ENCODE data around the gene SLC25A4.

The SLC25A4 gene

GRCh38 chr4:185167234-185167633 is 24.2 kb downstream of the SLC25A4 start:
- H3K27me3 ChIP-seq (ENCODE audit: control insufficient read depth in 5 of 5, insufficient read depth in 4 of 5, low read length in 5 of 5) = no peaks in the 10 kb centered on the region
- no peaks in the 10 kb centered on the region for H3K9me3 ChIP-seq (ENCODE audit: control insufficient read depth in 5 of 5, low read length in 5 of 5)
- H3K4me3 ChIP-seq (ENCODE audit: low read depth in 1 of 5, low read length in 5 of 5) = no peak overlapping the region
- no peak overlapping the region for H3K9ac ChIP-seq (ENCODE audit: low read length in 5 of 5)
- peaks cover 8 to 34% (median 14%) of the 10 kb centered on the region in 5 donors for H3K36me3 ChIP-seq (ENCODE audit: control insufficient read depth in 5 of 5, insufficient read depth in 5 of 5, low read length in 5 of 5)
- peaks cover 2 to 18% (median 10%) of the 10 kb centered on the region in 5 donors for H3K4me1 ChIP-seq (ENCODE audit: control insufficient read depth in 5 of 5, insufficient read depth in 5 of 5, low read length in 5 of 5)
- H3K27ac ChIP-seq (ENCODE audit: low read depth, low read length) = no peak overlapping the region

GRCh38 chr4:185171373-185172071 is 28.5 kb downstream of the SLC25A4 start:
- Histone ChIP-seq H3K4me1 (ENCODE audit: control insufficient read depth in 5 of 5, insufficient read depth in 5 of 5, low read length in 5 of 5) (no peaks in the 10 kb centered on the region), H3K9ac (ENCODE audit: low read length in 5 of 5) (no peak overlapping the region), H3K9me3 (ENCODE audit: control insufficient read depth in 5 of 5, low read length in 5 of 5) (no peaks in the 10 kb centered on the region), H3K36me3 (ENCODE audit: control insufficient read depth in 5 of 5, insufficient read depth in 5 of 5, low read length in 5 of 5) (peaks cover 8 to 29% (median 20%) of the 10 kb centered on the region in 5 donors), H3K27me3 (ENCODE audit: control insufficient read depth in 5 of 5, insufficient read depth in 4 of 5, low read length in 5 of 5) (no peaks in the 10 kb centered on the region), H3K4me3 (ENCODE audit: low read depth in 1 of 5, low read length in 5 of 5) (no peak overlapping the region), H3K27ac (ENCODE audit: low read depth, low read length) (no peak overlapping the region)

- Histone ChIP-seq H3K36me3 (ENCODE audit: control insufficient read depth in 5 of 5, insufficient read depth in 5 of 5, low read length in 5 of 5) (peaks cover 0 to 9% (median 7%) of the 10 kb centered on the region in 5 donors), H3K27me3 (ENCODE audit: control insufficient read depth in 5 of 5, insufficient read depth in 4 of 5, low read length in 5 of 5) (no peaks in the 10 kb centered on the region), H3K27ac (ENCODE audit: low read depth, low read length) (no peak overlapping the region), H3K9ac (ENCODE audit: low read length in 5 of 5) (no peak overlapping the region), H3K9me3 (ENCODE audit: control insufficient read depth in 5 of 5, low read length in 5 of 5) (no peaks in the 10 kb centered on the region), H3K4me1 (ENCODE audit: control insufficient read depth in 5 of 5, insufficient read depth in 5 of 5, low read length in 5 of 5) (peaks cover 0 to 4% (median 0%) of the 10 kb centered on the region in 5 donors), H3K4me3 (ENCODE audit: low read depth in 1 of 5, low read length in 5 of 5) (no peak overlapping the region)
Measured at GRCh38 chr4:185179488-185179887, 36.4 kb downstream of the SLC25A4 start.

- Histone ChIP-seq H3K4me1 (ENCODE audit: control insufficient read depth in 5 of 5, insufficient read depth in 5 of 5, low read length in 5 of 5) (peaks cover 0 to 4% (median 0%) of the 10 kb centered on the region in 5 donors), H3K9me3 (ENCODE audit: control insufficient read depth in 5 of 5, low read length in 5 of 5) (no peaks in the 10 kb centered on the region), H3K36me3 (ENCODE audit: control insufficient read depth in 5 of 5, insufficient read depth in 5 of 5, low read length in 5 of 5) (peaks cover 0 to 5% (median 2%) of the 10 kb centered on the region in 5 donors), H3K27ac (ENCODE audit: low read depth, low read length) (no peak overlapping the region), H3K27me3 (ENCODE audit: control insufficient read depth in 5 of 5, insufficient read depth in 4 of 5, low read length in 5 of 5) (no peaks in the 10 kb centered on the region), H3K9ac (ENCODE audit: low read length in 5 of 5) (no peak overlapping the region), H3K4me3 (ENCODE audit: low read depth in 1 of 5, low read length in 5 of 5) (no peak overlapping the region)
Measured at GRCh38 chr4:185182239-185182638, 39.2 kb downstream of the SLC25A4 start.

GRCh38 chr4:185183622-185184281 is 40.7 kb downstream of the SLC25A4 start:
- no peak overlapping the region for H3K9ac ChIP-seq (ENCODE audit: low read length in 5 of 5)
- no peak overlapping the region for H3K27ac ChIP-seq (ENCODE audit: low read depth, low read length)
- no peaks in the 10 kb centered on the region for H3K27me3 ChIP-seq (ENCODE audit: control insufficient read depth in 5 of 5, insufficient read depth in 4 of 5, low read length in 5 of 5)
- H3K9me3 ChIP-seq (ENCODE audit: control insufficient read depth in 5 of 5, low read length in 5 of 5) = no peaks in the 10 kb centered on the region
- H3K4me3 ChIP-seq (ENCODE audit: low read depth in 1 of 5, low read length in 5 of 5) = no peak overlapping the region
- peaks cover 0 to 4% (median 0%) of the 10 kb centered on the region in 5 donors for H3K4me1 ChIP-seq (ENCODE audit: control insufficient read depth in 5 of 5, insufficient read depth in 5 of 5, low read length in 5 of 5)
- peaks cover 0 to 12% (median 9%) of the 10 kb centered on the region in 5 donors for H3K36me3 ChIP-seq (ENCODE audit: control insufficient read depth in 5 of 5, insufficient read depth in 5 of 5, low read length in 5 of 5)

- H3K9me3 ChIP-seq (ENCODE audit: control insufficient read depth in 5 of 5, low read length in 5 of 5) = no peaks in the 10 kb centered on the region
- H3K27me3 ChIP-seq (ENCODE audit: control insufficient read depth in 5 of 5, insufficient read depth in 4 of 5, low read length in 5 of 5) = no peaks in the 10 kb centered on the region
- H3K36me3 ChIP-seq (ENCODE audit: control insufficient read depth in 5 of 5, insufficient read depth in 5 of 5, low read length in 5 of 5) = peaks cover 8 to 27% (median 22%) of the 10 kb centered on the region in 5 donors
- H3K4me3 ChIP-seq (ENCODE audit: low read depth in 1 of 5, low read length in 5 of 5) = no peak overlapping the region
- H3K9ac ChIP-seq (ENCODE audit: low read length in 5 of 5) = peak overlapping the region in 1 of 5 donors; percentile 35
- H3K4me1 ChIP-seq (ENCODE audit: control insufficient read depth in 5 of 5, insufficient read depth in 5 of 5, low read length in 5 of 5) = peaks cover 0 to under 1% (median 0%) of the 10 kb centered on the region in 5 donors
- H3K27ac ChIP-seq (ENCODE audit: low read depth, low read length) = no peak overlapping the region
Measured at GRCh38 chr4:185186769-185187168, 43.7 kb downstream of the SLC25A4 start.

GRCh38 chr4:185189606-185190305 is 46.7 kb downstream of the SLC25A4 start:
- Histone ChIP-seq H3K36me3 (ENCODE audit: control insufficient read depth in 5 of 5, insufficient read depth in 5 of 5, low read length in 5 of 5) (peaks cover 8 to 27% (median 22%) of the 10 kb centered on the region in 5 donors), H3K4me1 (ENCODE audit: control insufficient read depth in 5 of 5, insufficient read depth in 5 of 5, low read length in 5 of 5) (no peaks in the 10 kb centered on the region), H3K27ac (ENCODE audit: low read depth, low read length) (no peak overlapping the region), H3K4me3 (ENCODE audit: low read depth in 1 of 5, low read length in 5 of 5) (no peak overlapping the region), H3K9me3 (ENCODE audit: control insufficient read depth in 5 of 5, low read length in 5 of 5) (no peaks in the 10 kb centered on the region), H3K9ac (ENCODE audit: low read length in 5 of 5) (no peak overlapping the region), H3K27me3 (ENCODE audit: control insufficient read depth in 5 of 5, insufficient read depth in 4 of 5, low read length in 5 of 5) (no peaks in the 10 kb centered on the region)

- no peak overlapping the region for H3K9ac ChIP-seq (ENCODE audit: low read length in 5 of 5)
Measured at GRCh38 chr4:185190306-185190856, 47.3 kb downstream of the SLC25A4 start.

GRCh38 chr4:185192059-185192458 is 49.0 kb downstream of the SLC25A4 start:
- no peaks in the 10 kb centered on the region for H3K9me3 ChIP-seq (ENCODE audit: control insufficient read depth in 5 of 5, low read length in 5 of 5)
- H3K27ac ChIP-seq (ENCODE audit: low read depth, low read length) = no peak overlapping the region
- no peaks in the 10 kb centered on the region for H3K4me1 ChIP-seq (ENCODE audit: control insufficient read depth in 5 of 5, insufficient read depth in 5 of 5, low read length in 5 of 5)
- H3K4me3 ChIP-seq (ENCODE audit: low read depth in 1 of 5, low read length in 5 of 5) = no peak overlapping the region
- no peaks in the 10 kb centered on the region for H3K27me3 ChIP-seq (ENCODE audit: control insufficient read depth in 5 of 5, insufficient read depth in 4 of 5, low read length in 5 of 5)
- peaks cover 8 to 30% (median 21%) of the 10 kb centered on the region in 5 donors for H3K36me3 ChIP-seq (ENCODE audit: control insufficient read depth in 5 of 5, insufficient read depth in 5 of 5, low read length in 5 of 5)
- no peak overlapping the region for H3K9ac ChIP-seq (ENCODE audit: low read length in 5 of 5)

More at GRCh38 chr4:185190306-185190856, 47.3 kb downstream of the SLC25A4 start:
- Histone ChIP-seq H3K9me3 (ENCODE audit: control insufficient read depth in 5 of 5, low read length in 5 of 5) (no peaks in the 10 kb centered on the region), H3K27ac (ENCODE audit: low read depth, low read length) (no peak overlapping the region), H3K27me3 (ENCODE audit: control insufficient read depth in 5 of 5, insufficient read depth in 4 of 5, low read length in 5 of 5) (no peaks in the 10 kb centered on the region), H3K4me1 (ENCODE audit: control insufficient read depth in 5 of 5, insufficient read depth in 5 of 5, low read length in 5 of 5) (no peaks in the 10 kb centered on the region), H3K36me3 (ENCODE audit: control insufficient read depth in 5 of 5, insufficient read depth in 5 of 5, low read length in 5 of 5) (peaks cover 8 to 27% (median 22%) of the 10 kb centered on the region in 5 donors), H3K4me3 (ENCODE audit: low read depth in 1 of 5, low read length in 5 of 5) (no peak overlapping the region)
